CD4-positive, CD25-positive, alpha-beta regulatory T cell (primary cell): ENCODE results near the gene TMEM62. TPM values are rescaled to one million over a fixed set of nuclear protein-coding genes. Genes with fewer than 3 reads are reported as not detected.
A peak's percentile ranks its signal among the peaks of the same experiment; 100 is the strongest.
"Not testable (repeated sequence)": the region's sequence is repeated elsewhere in the genome, so short reads cannot be mapped to it uniquely, and the experiment has no call there.

Source experiments
- ATAC-seq, 2 donors: fragments of 150-1000 bp; cut with Tn5 transposase; one replicate each; pipeline ENCODE4 v1.10.0; 2021; ENCODE audit warnings: low read depth in 2 of 2, moderate number of reproducible peaks in 2 of 2, moderate library complexity in 1 of 2
- DNase-seq, 3 donors: peaks; one replicate each; pipeline versions ENCODE4 v3.0.0 to v3.0.0-alpha.2; 2012 to 2022; ENCODE audit warnings: mixed read lengths in 1 of 3
- H3K27ac ChIP-seq: one replicate; pipeline ENCODE4 v1.7.0; 2013; ENCODE audit warnings: mild to moderate bottlenecking, low read length; ENCODE audit not compliant: insufficient read depth, poor library complexity, severe bottlenecking
- H3K27me3 ChIP-seq: one replicate; pipeline ENCODE4 v1.7.0; 2013; ENCODE audit warnings: low read length; ENCODE audit not compliant: control insufficient read depth, insufficient read depth
- H3K36me3 ChIP-seq: one replicate; pipeline ENCODE4 v1.7.0; 2013; ENCODE audit warnings: mild to moderate bottlenecking, low read length, moderate library complexity; ENCODE audit not compliant: control insufficient read depth, insufficient read depth
- H3K4me1 ChIP-seq: 2 replicates; pipeline ENCODE4 v1.7.0; 2013; ENCODE audit warnings: mild to moderate bottlenecking, low read length; ENCODE audit not compliant: insufficient read depth, control insufficient read depth, poor library complexity, severe bottlenecking
- H3K4me3 ChIP-seq: one replicate; pipeline ENCODE4 v1.7.0; 2013; ENCODE audit warnings: low read depth, mild to moderate bottlenecking, low read length, moderate library complexity
- H3K9me3 ChIP-seq, 2 experiments: 1 replicate in 1 of 2; 2 replicates in 1 of 2; pipeline ENCODE4 v1.7.0; 2013; ENCODE audit warnings: low read length in 2 of 2, mild to moderate bottlenecking in 1 of 2, moderate library complexity in 1 of 2; ENCODE audit not compliant: control insufficient read depth in 2 of 2
- H3K27ac Mint-ChIP-seq, 3 donors: one replicate each; pipeline ENCODE4 v1.8.0; 2020 to 2022; ENCODE audit warnings: mild to moderate bottlenecking in 3 of 3, mixed read lengths in 3 of 3, moderate library complexity in 2 of 3
- H3K27me3 Mint-ChIP-seq: one replicate; pipeline ENCODE4 v1.8.0; 2022; ENCODE audit warnings: mild to moderate bottlenecking, mixed read lengths
- H3K36me3 Mint-ChIP-seq: one replicate; pipeline ENCODE4 v1.8.0; 2020; ENCODE audit warnings: mixed read lengths
- H3K4me1 Mint-ChIP-seq, 4 donors: one replicate each; pipeline ENCODE4 v1.8.0; 2020 to 2022; ENCODE audit warnings: mixed read lengths in 4 of 4, mild to moderate bottlenecking in 1 of 4
- H3K4me3 Mint-ChIP-seq, 4 donors: one replicate each; pipeline ENCODE4 v1.8.0; 2020 to 2022; ENCODE audit warnings: mild to moderate bottlenecking in 4 of 4, mixed read lengths in 4 of 4, moderate library complexity in 3 of 4
- H3K9me3 Mint-ChIP-seq, 7 donors: one replicate each; pipeline ENCODE4 v1.8.0; 2020 to 2022; ENCODE audit warnings: mixed read lengths in 7 of 7, mild to moderate bottlenecking in 3 of 7, moderate library complexity in 2 of 7
- polyA plus RNA-seq, 4 donors: library from polyadenylated mRNA; unstranded; fragments of 300-500 nt; fragmentation: Illumina TruSeq; gene quantifications; one replicate each; pipeline ENCODE4 v1.2.3, GENCODE V29; 2021
- total RNA-seq: library from RNA; stranded (reverse); gene quantifications from one replicate; pipeline ENCODE4 v1.2.3, GENCODE V29; 2022

The TMEM62 gene
- total and polyA plus RNA-seq, 5 donors from 2014 or later: 11.4 to 30.0 (median 15.6) TPM

GRCh38 chr15:43218908-43219706 lies 85.7 kb downstream of the TMEM62 start:
- Mint-ChIP-seq H3K4me3 (no peak overlapping the region), H3K27me3 (peaks cover 21% of the 10 kb centered on the region), H3K36me3 (no peaks in the 10 kb centered on the region), H3K27ac (no peak overlapping the region), H3K4me1 (no peaks in the 10 kb centered on the region), H3K9me3 (peaks cover 0 to 2% (median 0%) of the 10 kb centered on the region in 7 donors)
- no peak overlapping the region for H3K27ac ChIP-seq
- ATAC-seq: no peak
- H3K36me3 ChIP-seq: no peaks in the 10 kb centered on the region
- peaks cover 2% of the 10 kb centered on the region for H3K27me3 ChIP-seq
- H3K4me3 ChIP-seq: no peak overlapping the region
- no peaks in the 10 kb centered on the region for H3K4me1 ChIP-seq
- no peaks in the 10 kb centered on the region for H3K9me3 ChIP-seq
- DNase-seq: peak in 1 of 3 donors; percentile 12

- no peak overlapping the region for H3K27ac Mint-ChIP-seq
- H3K36me3 Mint-ChIP-seq: no peaks in the 10 kb centered on the region
- Histone ChIP-seq H3K9me3 (no peaks in the 10 kb centered on the region), H3K36me3 (no peaks in the 10 kb centered on the region), H3K4me3 (no peak overlapping the region), H3K4me1 (no peaks in the 10 kb centered on the region), H3K27me3 (peaks cover 2% of the 10 kb centered on the region), H3K27ac (no peak overlapping the region)
- DNase-seq (no peak), ATAC-seq (no peak)
- H3K27me3 Mint-ChIP-seq: peaks cover 26% of the 10 kb centered on the region
- H3K9me3 Mint-ChIP-seq: peaks cover 0 to 2% (median 0%) of the 10 kb centered on the region in 7 donors
- no peak overlapping the region for H3K4me3 Mint-ChIP-seq
- H3K4me1 Mint-ChIP-seq: peaks cover 0 to under 1% (median under 1%) of the 10 kb centered on the region in 4 donors
Measured at GRCh38 chr15:43219929-43220928, 86.8 kb downstream of the TMEM62 start.

- no peaks in the 10 kb centered on the region for H3K36me3 Mint-ChIP-seq
- peaks cover 32% of the 10 kb centered on the region for H3K27me3 Mint-ChIP-seq
- no peak within 1 kb of the TSS for H3K27ac Mint-ChIP-seq
- no peak for DNase-seq
- no peak for ATAC-seq
- Histone ChIP-seq H3K9me3 (no peaks in the 10 kb centered on the region), H3K27ac (no peak within 1 kb of the TSS), H3K36me3 (no peaks in the 10 kb centered on the region), H3K4me1 (no peaks in the 10 kb centered on the region), H3K27me3 (peaks cover 2% of the 10 kb centered on the region), H3K4me3 (no peak within 1 kb of the TSS)
- peaks cover 0 to 2% (median 0%) of the 10 kb centered on the region in 7 donors for H3K9me3 Mint-ChIP-seq
- peak within 1 kb of the TSS in 1 of 4 donors; percentile 67 for H3K4me3 Mint-ChIP-seq
- H3K4me1 Mint-ChIP-seq: peaks cover 0 to 8% (median 6%) of the 10 kb centered on the region in 4 donors
Measured at GRCh38 chr15:43220991-43221403, 87.6 kb downstream of the TMEM62 start, which contains the start of gene EPB42. EPB42 (minus strand) TSS chr15:43221018; CDS start chr15:43220825, 193 bp downstream.

- Histone ChIP-seq H3K27ac (no peak overlapping the region), H3K4me3 (no peak overlapping the region), H3K36me3 (no peaks in the 10 kb centered on the region), H3K27me3 (peaks cover 2% of the 10 kb centered on the region), H3K4me1 (no peaks in the 10 kb centered on the region), H3K9me3 (no peaks in the 10 kb centered on the region)
- no peak for ATAC-seq
- Mint-ChIP-seq H3K27me3 (peaks cover 32% of the 10 kb centered on the region), H3K27ac (no peak overlapping the region), H3K4me1 (peaks cover 0 to 8% (median 6%) of the 10 kb centered on the region in 4 donors), H3K4me3 (peak overlapping the region in 1 of 4 donors; percentile 67), H3K9me3 (peaks cover 0 to 2% (median 0%) of the 10 kb centered on the region in 7 donors), H3K36me3 (no peaks in the 10 kb centered on the region)
- no peak for DNase-seq
Measured at GRCh38 chr15:43221422-43221821, 88.0 kb downstream of the TMEM62 start.

GRCh38 chr15:43225201-43225949 lies 92.0 kb downstream of the TMEM62 start:
- Histone ChIP-seq H3K9me3 (no peaks in the 10 kb centered on the region), H3K36me3 (no peaks in the 10 kb centered on the region), H3K27ac (no peak overlapping the region), H3K27me3 (no peaks in the 10 kb centered on the region), H3K4me3 (no peak overlapping the region), H3K4me1 (no peaks in the 10 kb centered on the region)
- H3K27ac Mint-ChIP-seq: no peak overlapping the region
- peak in 2 of 3 donors; percentile 60 to 77 for DNase-seq
- H3K9me3 Mint-ChIP-seq: peaks cover 0 to 1% (median 0%) of the 10 kb centered on the region in 7 donors
- peaks cover 40% of the 10 kb centered on the region for H3K27me3 Mint-ChIP-seq
- peak overlapping the region in 2 of 4 donors; percentile 4 to 21 for H3K4me3 Mint-ChIP-seq
- no peaks in the 10 kb centered on the region for H3K36me3 Mint-ChIP-seq
- ATAC-seq: peak; percentile 76 to 83
- H3K4me1 Mint-ChIP-seq: peaks cover 0 to 8% (median 6%) of the 10 kb centered on the region in 4 donors

- not testable (repeated sequence) for H3K4me3 ChIP-seq, H3K27me3 ChIP-seq, DNase-seq, H3K9me3 ChIP-seq, H3K4me1 ChIP-seq, ATAC-seq, H3K9me3 Mint-ChIP-seq, H3K36me3 ChIP-seq, H3K4me1 Mint-ChIP-seq, H3K36me3 Mint-ChIP-seq, H3K27ac ChIP-seq
- peaks cover 40% of the 10 kb centered on the region for H3K27me3 Mint-ChIP-seq
- H3K4me3 Mint-ChIP-seq: peak overlapping the region in 2 of 4 donors; percentile 4 to 60
- H3K27ac Mint-ChIP-seq: peak overlapping the region in 1 of 3 donors; percentile 74
Measured at GRCh38 chr15:43225950-43226255, 92.5 kb downstream of the TMEM62 start.
